ENCODE results near the gene MAGEA12. TPM values are rescaled to one million over a fixed set of nuclear protein-coding genes. Genes with fewer than 3 reads are reported as not detected.

MAGEA12 gene, protein sequence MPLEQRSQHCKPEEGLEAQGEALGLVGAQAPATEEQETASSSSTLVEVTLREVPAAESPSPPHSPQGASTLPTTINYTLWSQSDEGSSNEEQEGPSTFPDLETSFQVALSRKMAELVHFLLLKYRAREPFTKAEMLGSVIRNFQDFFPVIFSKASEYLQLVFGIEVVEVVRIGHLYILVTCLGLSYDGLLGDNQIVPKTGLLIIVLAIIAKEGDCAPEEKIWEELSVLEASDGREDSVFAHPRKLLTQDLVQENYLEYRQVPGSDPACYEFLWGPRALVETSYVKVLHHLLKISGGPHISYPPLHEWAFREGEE
- not detected in 2 replicates for total RNA-seq

DNA sequence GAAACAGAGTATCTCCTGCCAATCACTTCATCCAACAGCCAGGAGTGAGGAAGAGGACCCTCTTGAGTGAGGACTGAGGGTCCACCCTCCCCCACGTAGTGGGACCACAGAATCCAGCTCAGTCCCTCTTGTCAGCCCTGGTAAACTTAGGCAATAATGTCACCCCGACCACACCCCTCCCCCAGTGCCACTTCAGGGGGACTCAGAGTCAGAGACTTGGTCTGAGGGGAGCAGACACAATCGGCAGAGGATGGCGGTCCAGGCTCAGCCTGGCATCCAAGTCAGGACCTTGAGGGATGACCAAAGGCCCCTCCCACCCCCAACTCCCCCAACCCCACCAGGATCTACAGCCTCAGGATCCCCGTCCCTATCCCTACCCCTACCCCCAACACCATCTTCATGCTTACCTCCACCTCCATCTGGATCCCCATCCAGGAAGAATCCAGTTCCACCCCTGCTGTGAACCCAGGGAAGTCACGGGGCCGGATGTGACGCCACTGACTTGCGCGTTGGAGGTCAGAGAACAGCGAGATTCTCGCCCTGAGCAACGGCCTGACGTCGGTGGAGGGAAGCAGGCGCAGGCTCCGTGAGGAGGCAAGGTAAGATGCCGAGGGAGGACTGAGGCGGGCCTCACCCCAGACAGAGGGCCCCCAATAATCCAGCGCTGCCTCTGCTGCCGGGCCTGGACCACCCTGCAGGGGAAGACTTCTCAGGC is at the start of gene MAGEA12, which contains the start of gene CSAG1:
TSS of gene MAGEA12 (plus strand) at position 497 of the 715 bp plus-strand sequence. CDS start 2,405 bp downstream, outside the sequence.
TSS of gene CSAG1 (minus strand) at position 461 of the 715 bp plus-strand sequence. CDS start 1,261 bp downstream, outside the sequence.

DNA sequence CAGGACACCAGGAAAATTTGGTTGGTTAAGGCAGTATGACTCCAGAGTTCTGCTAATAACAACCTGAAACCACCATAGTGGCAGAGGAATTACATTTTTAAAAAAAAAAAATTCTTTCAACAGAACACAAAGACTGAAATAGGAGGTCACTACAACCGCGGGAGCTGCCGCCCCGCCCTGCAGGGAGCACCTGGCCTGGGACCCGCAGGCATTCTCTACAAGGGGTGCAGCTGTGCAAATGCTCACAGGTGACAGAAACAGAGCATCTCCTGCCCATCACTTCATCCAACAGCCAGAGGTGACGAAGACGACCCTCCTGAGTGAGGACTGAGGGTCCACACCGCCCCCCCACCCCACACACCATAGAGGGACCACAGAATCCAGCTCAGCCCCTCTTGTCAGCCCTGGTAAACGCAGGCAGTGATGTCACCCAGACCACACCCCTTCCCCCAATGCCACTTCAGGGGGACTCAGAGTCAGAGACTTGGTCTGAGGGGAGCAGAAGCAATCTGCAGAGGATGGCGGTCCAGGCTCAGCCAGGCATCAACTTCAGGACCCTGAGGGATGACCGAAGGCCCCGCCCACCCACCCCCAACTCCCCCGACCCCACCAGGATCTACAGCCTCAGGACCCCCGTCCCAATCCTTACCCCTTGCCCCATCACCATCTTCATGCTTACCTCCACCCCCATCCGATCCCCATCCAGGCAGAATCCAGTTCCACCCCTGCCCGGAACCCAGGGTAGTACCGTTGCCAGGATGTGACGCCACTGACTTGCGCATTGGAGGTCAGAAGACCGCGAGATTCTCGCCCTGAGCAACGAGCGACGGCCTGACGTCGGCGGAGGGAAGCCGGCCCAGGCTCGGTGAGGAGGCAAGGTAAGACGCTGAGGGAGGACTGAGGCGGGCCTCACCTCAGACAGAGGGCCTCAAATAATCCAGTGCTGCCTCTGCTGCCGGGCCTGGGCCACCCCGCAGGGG is 35.3 kb upstream of the MAGEA12 start, which contains the start of gene MAGEA3:
TSS of gene MAGEA3 (plus strand) at position 843 of the 980 bp plus-strand sequence. CDS start 2,039 bp downstream, outside the sequence.

DNA sequence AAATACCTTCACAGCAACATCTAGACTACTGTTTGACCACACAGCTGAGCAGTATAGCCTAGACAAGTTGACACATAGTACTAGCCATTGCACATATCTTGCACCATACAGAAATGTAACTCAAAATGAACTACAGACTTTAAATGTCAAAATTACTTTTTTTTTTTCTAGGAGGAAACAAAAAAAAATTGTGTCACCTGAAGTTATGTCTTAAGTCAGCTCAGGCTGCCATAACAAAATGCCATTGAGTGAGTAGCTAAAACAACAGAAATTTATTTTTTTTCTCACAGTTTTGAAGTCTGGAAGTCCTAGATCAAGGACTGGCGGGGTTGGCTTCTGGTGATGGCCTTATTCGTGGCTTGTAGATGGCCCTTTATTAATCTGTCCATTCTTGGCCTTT is 24.4 kb upstream of the MAGEA12 start, which contains the start of gene CSAG2:
TSS of gene CSAG2 (minus strand) at position 101 of the 400 bp plus-strand sequence. CDS start 161 bp downstream, outside the sequence.

DNA sequence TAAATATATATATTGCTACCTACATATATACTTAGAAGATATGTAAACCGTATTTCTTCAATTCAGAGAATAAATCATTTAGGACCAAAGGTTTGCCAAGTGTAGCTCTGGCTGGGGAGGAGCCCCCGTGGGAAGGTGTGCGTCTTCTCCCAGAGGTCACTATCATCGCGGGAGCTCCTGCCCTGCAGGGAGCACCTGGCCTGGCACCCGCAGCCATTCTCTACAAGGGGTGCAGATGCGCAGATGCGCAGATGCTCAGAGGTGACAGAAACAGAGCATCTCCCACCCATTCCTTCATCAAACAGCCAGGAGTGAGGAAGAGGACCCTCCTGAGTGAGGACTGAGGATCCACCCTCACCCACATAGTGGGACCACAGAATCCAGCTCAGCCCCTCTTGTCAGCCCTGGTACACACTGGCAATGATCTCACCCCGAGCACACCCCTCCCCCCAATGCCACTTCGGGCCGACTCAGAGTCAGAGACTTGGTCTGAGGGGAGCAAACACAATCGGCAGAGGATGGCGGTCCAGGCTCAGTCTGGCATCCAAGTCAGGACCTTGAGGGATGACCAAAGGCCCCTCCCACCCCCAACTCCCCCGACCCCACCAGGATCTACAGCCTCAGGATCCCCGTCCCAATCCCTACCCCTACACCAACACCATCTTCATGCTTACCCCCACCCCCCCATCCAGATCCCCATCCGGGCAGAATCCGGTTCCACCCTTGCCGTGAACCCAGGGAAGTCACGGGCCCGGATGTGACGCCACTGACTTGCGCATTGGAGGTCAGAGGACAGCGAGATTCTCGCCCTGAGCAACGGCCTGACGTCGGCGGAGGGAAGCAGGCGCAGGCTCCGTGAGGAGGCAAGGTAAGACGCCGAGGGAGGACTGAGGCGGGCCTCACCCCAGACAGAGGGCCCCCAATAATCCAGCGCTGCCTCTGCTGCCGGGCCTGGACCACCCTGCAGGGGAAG is 19.5 kb upstream of the MAGEA12 start, which contains the start of gene MAGEA2B:
TSS of gene MAGEA2B (plus strand) at position 814 of the 973 bp plus-strand sequence. CDS start 2,479 bp downstream, outside the sequence.

DNA sequence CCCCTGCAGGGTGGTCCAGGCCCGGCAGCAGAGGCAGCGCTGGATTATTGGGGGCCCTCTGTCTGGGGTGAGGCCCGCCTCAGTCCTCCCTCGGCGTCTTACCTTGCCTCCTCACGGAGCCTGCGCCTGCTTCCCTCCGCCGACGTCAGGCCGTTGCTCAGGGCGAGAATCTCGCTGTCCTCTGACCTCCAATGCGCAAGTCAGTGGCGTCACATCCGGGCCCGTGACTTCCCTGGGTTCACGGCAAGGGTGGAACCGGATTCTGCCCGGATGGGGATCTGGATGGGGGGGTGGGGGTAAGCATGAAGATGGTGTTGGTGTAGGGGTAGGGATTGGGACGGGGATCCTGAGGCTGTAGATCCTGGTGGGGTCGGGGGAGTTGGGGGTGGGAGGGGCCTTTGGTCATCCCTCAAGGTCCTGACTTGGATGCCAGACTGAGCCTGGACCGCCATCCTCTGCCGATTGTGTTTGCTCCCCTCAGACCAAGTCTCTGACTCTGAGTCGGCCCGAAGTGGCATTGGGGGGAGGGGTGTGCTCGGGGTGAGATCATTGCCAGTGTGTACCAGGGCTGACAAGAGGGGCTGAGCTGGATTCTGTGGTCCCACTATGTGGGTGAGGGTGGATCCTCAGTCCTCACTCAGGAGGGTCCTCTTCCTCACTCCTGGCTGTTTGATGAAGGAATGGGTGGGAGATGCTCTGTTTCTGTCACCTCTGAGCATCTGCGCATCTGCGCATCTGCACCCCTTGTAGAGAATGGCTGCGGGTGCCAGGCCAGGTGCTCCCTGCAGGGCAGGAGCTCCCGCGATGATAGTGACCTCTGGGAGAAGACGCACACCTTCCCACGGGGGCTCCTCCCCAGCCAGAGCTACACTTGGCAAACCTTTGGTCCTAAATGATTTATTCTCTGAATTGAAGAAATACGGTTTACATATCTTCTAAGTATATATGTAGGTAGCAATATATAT is 20.4 kb downstream of the MAGEA12 start, which contains the start of gene MAGEA2:
TSS of gene MAGEA2 (minus strand) at position 157 of the 965 bp plus-strand sequence. CDS start 2,479 bp downstream, outside the sequence.

DNA sequence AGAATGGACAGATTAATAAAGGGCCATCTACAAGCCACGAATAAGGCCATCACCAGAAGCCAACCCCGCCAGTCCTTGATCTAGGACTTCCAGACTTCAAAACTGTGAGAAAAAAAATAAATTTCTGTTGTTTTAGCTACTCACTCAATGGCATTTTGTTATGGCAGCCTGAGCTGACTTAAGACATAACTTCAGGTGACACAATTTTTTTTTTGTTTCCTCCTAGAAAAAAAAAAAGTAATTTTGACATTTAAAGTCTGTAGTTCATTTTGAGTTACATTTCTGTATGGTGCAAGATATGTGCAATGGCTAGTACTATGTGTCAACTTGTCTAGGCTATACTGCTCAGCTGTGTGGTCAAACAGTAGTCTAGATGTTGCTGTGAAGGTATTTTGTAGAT is 25.4 kb downstream of the MAGEA12 start, which contains the start of gene CSAG3:
TSS of gene CSAG3 (plus strand) at position 301 of the 400 bp plus-strand sequence.

DNA sequence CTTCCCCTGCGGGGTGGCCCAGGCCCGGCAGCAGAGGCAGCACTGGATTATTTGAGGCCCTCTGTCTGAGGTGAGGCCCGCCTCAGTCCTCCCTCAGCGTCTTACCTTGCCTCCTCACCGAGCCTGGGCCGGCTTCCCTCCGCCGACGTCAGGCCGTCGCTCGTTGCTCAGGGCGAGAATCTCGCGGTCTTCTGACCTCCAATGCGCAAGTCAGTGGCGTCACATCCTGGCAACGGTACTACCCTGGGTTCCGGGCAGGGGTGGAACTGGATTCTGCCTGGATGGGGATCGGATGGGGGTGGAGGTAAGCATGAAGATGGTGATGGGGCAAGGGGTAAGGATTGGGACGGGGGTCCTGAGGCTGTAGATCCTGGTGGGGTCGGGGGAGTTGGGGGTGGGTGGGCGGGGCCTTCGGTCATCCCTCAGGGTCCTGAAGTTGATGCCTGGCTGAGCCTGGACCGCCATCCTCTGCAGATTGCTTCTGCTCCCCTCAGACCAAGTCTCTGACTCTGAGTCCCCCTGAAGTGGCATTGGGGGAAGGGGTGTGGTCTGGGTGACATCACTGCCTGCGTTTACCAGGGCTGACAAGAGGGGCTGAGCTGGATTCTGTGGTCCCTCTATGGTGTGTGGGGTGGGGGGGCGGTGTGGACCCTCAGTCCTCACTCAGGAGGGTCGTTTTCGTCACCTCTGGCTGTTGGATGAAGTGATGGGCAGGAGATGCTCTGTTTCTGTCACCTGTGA is 36.2 kb downstream of the MAGEA12 start, which contains the start of gene MAGEA6:
TSS of gene MAGEA6 (minus strand) at position 141 of the 741 bp plus-strand sequence. CDS start 2,039 bp downstream, outside the sequence.

Other genes with a start within 250 kb of the MAGEA12 start
- gene GABRQ, start 95.9 kb upstream of the MAGEA12 start, total RNA-seq = under 0.01 and 0.13 TPM in 2 replicates
- not detected in 2 replicates for gene MAGEA3, start 35.0 kb upstream of the MAGEA12 start, total RNA-seq
- gene CSAG2, start 24.5 kb upstream of the MAGEA12 start, total RNA-seq = not detected in 2 replicates
- not detected in 2 replicates for gene MAGEA2B, start 19.1 kb upstream of the MAGEA12 start, total RNA-seq
- not detected in 2 replicates for gene CSAG1, start within 50 bp of the MAGEA12 start, total RNA-seq
- not detected in 2 replicates for gene MAGEA2, start 20.1 kb downstream of the MAGEA12 start, total RNA-seq
- gene CSAG3, start 25.5 kb downstream of the MAGEA12 start, total RNA-seq = not detected in 2 replicates
- gene MAGEA6, start 35.9 kb downstream of the MAGEA12 start, total RNA-seq = not detected in 2 replicates
- 15.8 and 17.1 TPM in 2 replicates for gene CETN2, start 97.0 kb downstream of the MAGEA12 start, total RNA-seq
- gene NSDHL, start 97.3 kb downstream of the MAGEA12 start, total RNA-seq = 18.9 and 30.1 TPM in 2 replicates
- gene ZNF185, start 164.3 kb downstream of the MAGEA12 start, total RNA-seq = 12.1 and 25.1 TPM in 2 replicates